ENCODE results near the gene NT5DC3. TPM values are rescaled to one million over a fixed set of nuclear protein-coding genes. Genes with fewer than 3 reads are reported as not detected.

NT5DC3 gene
- total RNA-seq, 4 donors from 2014 or later, result 4.7 to 32.2 (median 5.8) TPM

DNA sequence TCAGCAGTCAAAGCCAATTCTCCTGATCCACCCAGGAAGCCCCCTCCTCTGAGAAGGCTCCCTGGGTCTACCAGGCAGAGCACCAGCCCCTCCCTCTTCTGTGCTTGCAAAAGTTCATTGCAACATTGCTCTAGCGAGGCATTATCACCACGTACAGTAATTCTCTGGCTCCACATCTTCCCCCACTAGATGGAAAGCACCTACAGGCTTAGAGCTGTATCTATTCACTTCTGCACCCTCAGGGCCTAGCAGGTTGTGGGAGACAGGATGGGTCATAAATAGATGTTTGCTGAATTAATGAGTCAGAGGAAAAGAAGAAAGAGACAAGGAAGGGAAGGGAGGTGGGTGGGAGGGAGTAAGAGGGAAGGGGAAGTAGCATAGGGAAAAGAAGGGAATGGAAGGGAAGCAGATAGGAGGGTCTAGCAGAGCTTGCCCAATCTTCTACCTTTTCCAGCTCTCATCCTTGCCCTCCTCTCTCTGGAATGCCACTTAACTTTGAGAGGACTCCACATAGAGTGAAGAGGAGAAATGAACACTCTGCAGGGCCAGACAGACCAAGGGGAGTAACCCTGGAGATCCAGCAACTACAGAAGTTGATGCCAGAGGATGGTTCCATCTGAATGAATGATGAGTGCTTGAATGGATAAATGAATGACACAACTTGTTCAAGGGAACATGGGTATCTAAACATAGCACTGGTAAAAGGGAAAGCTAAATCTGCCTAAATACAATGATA, 42.0 kb upstream of the NT5DC3 start:
- Histone ChIP-seq H3K36me3 (no peaks in the 10 kb centered on the region), H3K4me3 (no peak overlapping the region), H3K27ac (no peak overlapping the region), H3K27me3 (peaks cover 0 to 2% (median 0%) of the 10 kb centered on the region in 4 donors), H3K9me3 (no peaks in the 10 kb centered on the region), H3K4me1 (no peaks in the 10 kb centered on the region)
- no peak for TF ChIP-seq POLR2A (IDR thresholded peaks at IDR 0.05)
- TF ChIP-seq, protein P1, sequence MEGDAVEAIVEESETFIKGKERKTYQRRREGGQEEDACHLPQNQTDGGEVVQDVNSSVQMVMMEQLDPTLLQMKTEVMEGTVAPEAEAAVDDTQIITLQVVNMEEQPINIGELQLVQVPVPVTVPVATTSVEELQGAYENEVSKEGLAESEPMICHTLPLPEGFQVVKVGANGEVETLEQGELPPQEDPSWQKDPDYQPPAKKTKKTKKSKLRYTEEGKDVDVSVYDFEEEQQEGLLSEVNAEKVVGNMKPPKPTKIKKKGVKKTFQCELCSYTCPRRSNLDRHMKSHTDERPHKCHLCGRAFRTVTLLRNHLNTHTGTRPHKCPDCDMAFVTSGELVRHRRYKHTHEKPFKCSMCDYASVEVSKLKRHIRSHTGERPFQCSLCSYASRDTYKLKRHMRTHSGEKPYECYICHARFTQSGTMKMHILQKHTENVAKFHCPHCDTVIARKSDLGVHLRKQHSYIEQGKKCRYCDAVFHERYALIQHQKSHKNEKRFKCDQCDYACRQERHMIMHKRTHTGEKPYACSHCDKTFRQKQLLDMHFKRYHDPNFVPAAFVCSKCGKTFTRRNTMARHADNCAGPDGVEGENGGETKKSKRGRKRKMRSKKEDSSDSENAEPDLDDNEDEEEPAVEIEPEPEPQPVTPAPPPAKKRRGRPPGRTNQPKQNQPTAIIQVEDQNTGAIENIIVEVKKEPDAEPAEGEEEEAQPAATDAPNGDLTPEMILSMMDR (IDR thresholded peaks at IDR 0.05), result no peak
- intact Hi-C loops (cut with DNase I), result no loop called here
- no peak for DNase-seq
- 11 to 14% methylated on average over 2 of the region's 2 CpGs for WGBS, 2 donors

DNA sequence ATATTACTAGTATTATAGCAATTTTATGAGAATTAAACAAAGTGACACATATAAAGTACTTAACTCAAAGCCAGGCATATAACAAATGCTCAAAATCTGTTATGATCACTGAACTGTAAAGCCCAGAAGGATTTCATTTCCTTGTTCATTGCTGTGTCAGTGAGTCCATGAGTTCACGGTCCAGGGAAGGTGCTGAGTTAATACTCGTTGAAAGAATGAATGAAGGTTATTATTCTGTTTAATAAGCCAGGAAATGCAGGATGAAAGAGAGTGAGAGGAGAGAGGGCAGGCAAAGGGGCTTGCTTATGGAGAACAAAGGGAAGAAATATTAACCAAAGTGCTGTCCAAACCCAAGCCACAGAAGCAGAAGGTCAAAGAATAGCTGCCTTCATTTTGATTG, 40.2 kb upstream of the NT5DC3 start:
- Histone ChIP-seq H3K4me1 (no peaks in the 10 kb centered on the region), H3K9me3 (no peaks in the 10 kb centered on the region), H3K4me3 (no peak overlapping the region), H3K27ac (no peak overlapping the region), H3K27me3 (peaks cover 0 to 2% (median 0%) of the 10 kb centered on the region in 4 donors), H3K36me3 (no peaks in the 10 kb centered on the region)
- no peak for TF ChIP-seq POLR2A (IDR thresholded peaks at IDR 0.05)
- TF ChIP-seq, protein P1 (IDR thresholded peaks at IDR 0.05), result no peak
- WGBS, 2 donors, result 34 to 42% methylated on average over 2 of the region's 2 CpGs
- intact Hi-C loops (cut with DNase I), result no loop called here
- no peak for DNase-seq

DNA sequence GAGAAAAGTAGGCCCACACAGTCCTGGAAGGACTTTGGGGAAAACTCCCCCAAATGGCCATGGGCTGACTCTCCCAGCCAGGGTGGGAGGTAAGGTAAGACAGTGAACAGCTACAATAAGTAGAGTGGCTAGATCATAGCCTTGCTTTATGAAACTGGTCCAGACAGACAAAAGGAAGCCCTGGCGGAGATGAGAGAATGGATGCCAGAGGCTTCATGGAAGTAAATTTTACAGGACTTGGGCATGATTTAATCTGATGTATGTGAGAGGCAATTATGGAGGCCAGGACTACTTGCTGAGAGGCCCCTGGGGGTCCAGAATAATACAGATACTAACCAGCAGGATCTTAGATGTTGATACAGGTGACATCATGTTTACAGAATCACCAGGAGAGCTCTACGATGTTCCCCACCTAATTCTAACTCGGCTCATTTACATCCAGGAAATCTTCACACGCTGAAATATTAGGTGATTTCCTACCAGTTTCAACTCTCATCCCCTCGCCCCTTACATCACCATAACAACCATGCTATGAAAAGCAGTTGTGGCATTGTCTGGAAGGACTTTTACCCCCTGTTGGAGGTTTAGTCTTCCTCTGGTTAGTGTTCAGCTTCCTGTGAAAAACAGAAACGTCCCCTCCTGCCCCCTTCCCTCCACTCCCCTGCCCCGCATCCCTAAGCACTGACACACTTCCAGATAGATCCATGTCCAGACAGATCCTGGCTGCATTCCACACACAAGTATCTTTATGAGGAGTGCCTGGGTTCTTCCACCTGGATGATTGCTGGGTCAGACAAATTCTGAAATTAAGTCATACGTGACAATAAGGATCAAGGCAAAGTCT, 39.5 kb upstream of the NT5DC3 start:
- Histone ChIP-seq H3K27ac (no peak overlapping the region), H3K4me3 (no peak overlapping the region), H3K27me3 (peaks cover 0 to 2% (median 0%) of the 10 kb centered on the region in 4 donors), H3K9me3 (no peaks in the 10 kb centered on the region), H3K36me3 (no peaks in the 10 kb centered on the region), H3K4me1 (no peaks in the 10 kb centered on the region)
- intact Hi-C loops (cut with DNase I), result no loop called here
- DNase-seq, result no peak
- TF ChIP-seq, protein P1 (IDR thresholded peaks at IDR 0.05), result no peak
- no peak for TF ChIP-seq POLR2A (IDR thresholded peaks at IDR 0.05)
- 33 to 43% methylated on average over 8 of the region's 8 CpGs for WGBS, 2 donors

DNA sequence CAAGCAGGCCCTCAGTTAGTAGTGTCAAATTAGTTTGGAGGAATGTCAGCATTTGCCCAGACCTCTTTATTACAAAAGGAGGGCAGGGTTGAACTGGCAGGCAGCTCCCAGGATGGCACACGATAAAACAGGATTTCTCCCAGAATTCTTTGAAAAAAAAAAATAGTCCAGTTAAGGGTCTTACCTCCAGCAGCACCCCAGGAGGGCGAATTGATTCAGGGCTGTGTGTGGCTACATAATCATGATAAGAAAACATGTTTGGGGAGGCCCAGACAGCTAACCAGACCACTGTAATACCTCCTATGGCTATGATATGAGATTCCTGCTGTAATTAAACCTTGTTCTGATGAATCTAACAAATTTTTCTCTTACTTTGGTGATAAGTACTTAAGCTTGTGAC, 38.8 kb upstream of the NT5DC3 start:
- TF ChIP-seq, protein P1 (IDR thresholded peaks at IDR 0.05), result no peak
- TF ChIP-seq POLR2A (IDR thresholded peaks at IDR 0.05), result no peak
- 36% methylated on average over 2 of the region's 2 CpGs; no CpG with 5 or more reads in 1 of the 2 donors for WGBS, 2 donors

More for the DNA sequence above, 38.8 kb upstream of the NT5DC3 start:
- no peaks in the 10 kb centered on the region for H3K9me3 ChIP-seq
- no peak overlapping the region for H3K4me3 ChIP-seq
- peaks cover 0 to 2% (median 0%) of the 10 kb centered on the region in 4 donors for H3K27me3 ChIP-seq
- intact Hi-C loops (cut with DNase I), result no loop called here
- no peak for DNase-seq
- H3K27ac ChIP-seq, result no peak overlapping the region
- no peaks in the 10 kb centered on the region for H3K4me1 ChIP-seq
- no peaks in the 10 kb centered on the region for H3K36me3 ChIP-seq
